ENCODE measurements around the gene GALK1. TPM values are rescaled to one million over a fixed set of nuclear protein-coding genes. Genes with fewer than 3 reads are reported as not detected.

GALK1 gene
- total RNA-seq, 1 experiment from 2014 or later: 36.7 TPM

GRCh38 chr17:75755205-75755901, 9.6 kb downstream of the GALK1 start:
- TF ChIP-seq, protein P1, sequence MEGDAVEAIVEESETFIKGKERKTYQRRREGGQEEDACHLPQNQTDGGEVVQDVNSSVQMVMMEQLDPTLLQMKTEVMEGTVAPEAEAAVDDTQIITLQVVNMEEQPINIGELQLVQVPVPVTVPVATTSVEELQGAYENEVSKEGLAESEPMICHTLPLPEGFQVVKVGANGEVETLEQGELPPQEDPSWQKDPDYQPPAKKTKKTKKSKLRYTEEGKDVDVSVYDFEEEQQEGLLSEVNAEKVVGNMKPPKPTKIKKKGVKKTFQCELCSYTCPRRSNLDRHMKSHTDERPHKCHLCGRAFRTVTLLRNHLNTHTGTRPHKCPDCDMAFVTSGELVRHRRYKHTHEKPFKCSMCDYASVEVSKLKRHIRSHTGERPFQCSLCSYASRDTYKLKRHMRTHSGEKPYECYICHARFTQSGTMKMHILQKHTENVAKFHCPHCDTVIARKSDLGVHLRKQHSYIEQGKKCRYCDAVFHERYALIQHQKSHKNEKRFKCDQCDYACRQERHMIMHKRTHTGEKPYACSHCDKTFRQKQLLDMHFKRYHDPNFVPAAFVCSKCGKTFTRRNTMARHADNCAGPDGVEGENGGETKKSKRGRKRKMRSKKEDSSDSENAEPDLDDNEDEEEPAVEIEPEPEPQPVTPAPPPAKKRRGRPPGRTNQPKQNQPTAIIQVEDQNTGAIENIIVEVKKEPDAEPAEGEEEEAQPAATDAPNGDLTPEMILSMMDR (conservative IDR thresholded peaks at IDR 0.05): no peak
- no peaks in the 10 kb centered on the region for H3K9me3 ChIP-seq (ENCODE audit: control insufficient read depth, low read depth, low read length)
- no CpG with 5 or more reads among the region's 20 CpGs for whole genome bisulfite sequencing (ENCODE audit: extremely low coverage, insufficient read length, low lambda C conversion rate)
- H3K27ac Mint-ChIP-seq: no peak overlapping the region
- no peak overlapping the region for H2BK5ac ChIP-seq (ENCODE audit: insufficient read length, low read length)
- H3K27me3 ChIP-seq (ENCODE audit: insufficient read depth, low read length): no peaks in the 10 kb centered on the region
- H3K56ac ChIP-seq (ENCODE audit: insufficient read length, low read depth, low read length): no peak overlapping the region
- H3K9ac ChIP-seq (ENCODE audit: extremely low read depth, insufficient read length, low read length): no peak overlapping the region
- H3K36me3 Mint-ChIP-seq (ENCODE audit: insufficient read depth in 1 of 3, low read depth in 3 of 3): peaks cover 0 to 2% (median 0%) of the 10 kb centered on the region in 3 experiments; a peak in 1 of 7 replicates
- H3K4me3 Mint-ChIP-seq: no peak overlapping the region; a peak in 1 of 5 replicates
- H2BK120ac ChIP-seq (ENCODE audit: low read depth, low read length, poor library complexity, severe bottlenecking): no peak overlapping the region
- no peaks in the 10 kb centered on the region for H3K79me1 ChIP-seq (ENCODE audit: insufficient read depth, low read depth, low read length, poor library complexity, severe bottlenecking)
- no peak overlapping the region for H2BK15ac ChIP-seq (ENCODE audit: low read depth, low read length)
- H2BK20ac ChIP-seq (ENCODE audit: low read depth, low read length, poor library complexity, severe bottlenecking): no peak overlapping the region
- DNase-seq: peak; percentile 60
- H3K4me2 ChIP-seq (ENCODE audit: insufficient read depth, insufficient read length, low read length): no peak overlapping the region
- H3K23me2 ChIP-seq (ENCODE audit: insufficient read length, low read depth, low read length, poor library complexity, severe bottlenecking): peaks cover 3% of the 10 kb centered on the region
- H3K23ac ChIP-seq (ENCODE audit: insufficient read length, low read depth, low read length): no peak overlapping the region
- H4K20me1 ChIP-seq (ENCODE audit: control insufficient read depth, insufficient read depth, insufficient read length): no peaks in the 10 kb centered on the region
- no peak overlapping the region for H3K4ac ChIP-seq (ENCODE audit: low read depth, low read length)
- H2AFZ ChIP-seq (ENCODE audit: low read length): no peak overlapping the region
- no peak overlapping the region for H3K18ac ChIP-seq (ENCODE audit: insufficient read length, low read depth, low read length)
- no peak overlapping the region for H4K91ac ChIP-seq (ENCODE audit: insufficient read length, low read depth, low read length)
- H3K4me1 Mint-ChIP-seq: peaks cover 8 to 17% of the 10 kb centered on the region in 2 experiments
- no peak overlapping the region for H2BK12ac ChIP-seq (ENCODE audit: insufficient read length, low read depth, low read length)
- no peak overlapping the region for H3K27ac ChIP-seq (ENCODE audit: insufficient read length, low read depth, low read length)
- peaks cover 12% of the 10 kb centered on the region for H3K27me3 Mint-ChIP-seq (ENCODE audit: low read depth)
- no peak overlapping the region for H4K8ac ChIP-seq (replicated peaks; ENCODE audit: insufficient read length, low read depth, low read length)
- H3K9me3 Mint-ChIP-seq: no peaks in the 10 kb centered on the region; a peak in 1 of 5 replicates
- H4K5ac ChIP-seq (ENCODE audit: insufficient read length, low read depth, low read length): no peak overlapping the region
- H3K4me1 ChIP-seq (ENCODE audit: insufficient read depth, low read length): no peaks in the 10 kb centered on the region; the same call in 1 of the 2 replicates
- H3T11ph ChIP-seq (ENCODE audit: low read length): no peak overlapping the region
- H2AK5ac ChIP-seq (ENCODE audit: insufficient read length, low read length): no peak overlapping the region
- no peak overlapping the region for H3K14ac ChIP-seq (ENCODE audit: insufficient read depth, low read length)
- no peaks in the 10 kb centered on the region for H3K79me2 ChIP-seq (ENCODE audit: insufficient read depth, low read length)
